Muscle of back (tissue), 11 donors: ENCODE data around the gene PPM1H. TPM values are rescaled to one million over a fixed set of nuclear protein-coding genes. Genes with fewer than 3 reads are reported as not detected.

Experiments
- DNase-seq, 3 donors: peaks; one replicate each; pipeline versions ENCODE4 v3.0.0 to v3.0.0-alpha.2; 2013
- polyA plus RNA-seq, 10 donors: library from polyadenylated mRNA; unstranded; fragments of 120-200 nt; gene quantifications; one replicate each; pipeline ENCODE4 v1.2.1, GENCODE V29; 2013; ENCODE audit not compliant: insufficient read length in 10 of 10

The PPM1H gene
- polyA plus RNA-seq, 10 donors, result 2.8 to 4.9 (median 3.5) TPM

- peak in 1 of 3 donors; percentile 57 for DNase-seq
Measured at GRCh38 chr12:62876938-62877548, 57.9 kb downstream of the PPM1H start.

GRCh38 chr12:62873826-62874448 lies 61.0 kb downstream of the PPM1H start:
- no peak for DNase-seq

GRCh38 chr12:62873116-62873825 lies 61.7 kb downstream of the PPM1H start:
- no peak for DNase-seq

DNA sequence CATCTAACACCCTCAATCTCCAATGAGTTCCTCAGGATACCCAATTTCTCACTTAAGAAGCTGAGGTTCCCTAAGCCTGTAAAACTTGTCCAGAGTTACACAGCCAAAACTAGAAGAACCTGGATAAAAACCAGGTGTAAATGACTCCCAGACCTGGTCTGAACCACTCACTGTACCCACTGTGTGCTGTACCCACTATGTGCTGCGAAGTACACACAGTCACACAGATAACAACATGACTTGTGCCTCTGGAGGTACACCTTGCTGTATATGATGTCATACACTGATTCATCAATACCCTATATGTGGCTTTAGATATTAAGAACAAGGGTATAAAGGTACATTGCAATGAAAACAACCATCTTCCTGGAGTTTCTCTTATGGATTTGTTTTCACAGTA lies 66.1 kb downstream of the PPM1H start:
- DNase-seq, result no peak

- peak in 1 of 3 donors; percentile 63 for DNase-seq
Measured at GRCh38 chr12:62866451-62867082, 68.4 kb downstream of the PPM1H start.

GRCh38 chr12:62865937-62866336 lies 69.0 kb downstream of the PPM1H start:
- DNase-seq, result no peak

- no peak for DNase-seq
Measured at GRCh38 chr12:62865065-62865464, 69.9 kb downstream of the PPM1H start.

- DNase-seq, result peak in 1 of 3 donors; percentile 34
Measured at GRCh38 chr12:62862259-62862881, 72.6 kb downstream of the PPM1H start.

GRCh38 chr12:62861586-62861985 lies 73.4 kb downstream of the PPM1H start:
- DNase-seq, result no peak

- no peak for DNase-seq
Measured at GRCh38 chr12:62860501-62861411, 74.2 kb downstream of the PPM1H start.

DNA sequence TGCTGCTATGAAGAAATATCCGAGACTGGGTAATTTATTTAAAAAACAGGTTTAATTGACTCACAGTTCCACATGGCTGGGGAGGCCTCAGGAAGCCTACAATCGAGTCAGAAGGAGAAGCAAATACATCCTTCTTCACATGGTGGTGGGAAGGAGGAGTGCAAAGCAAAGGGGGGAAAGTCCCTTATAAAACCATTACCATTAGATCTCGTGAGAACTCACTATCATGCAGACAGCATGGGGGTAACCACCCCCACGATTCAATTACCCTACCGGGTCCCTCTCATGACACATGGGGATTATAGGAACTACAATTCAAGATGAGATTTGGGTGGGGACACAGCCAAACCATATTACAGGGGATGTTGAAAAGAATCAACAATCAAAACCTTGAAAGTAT lies 74.9 kb downstream of the PPM1H start:
- no peak for DNase-seq

GRCh38 chr12:62859321-62859737 lies 75.6 kb downstream of the PPM1H start:
- DNase-seq, result no peak

DNA sequence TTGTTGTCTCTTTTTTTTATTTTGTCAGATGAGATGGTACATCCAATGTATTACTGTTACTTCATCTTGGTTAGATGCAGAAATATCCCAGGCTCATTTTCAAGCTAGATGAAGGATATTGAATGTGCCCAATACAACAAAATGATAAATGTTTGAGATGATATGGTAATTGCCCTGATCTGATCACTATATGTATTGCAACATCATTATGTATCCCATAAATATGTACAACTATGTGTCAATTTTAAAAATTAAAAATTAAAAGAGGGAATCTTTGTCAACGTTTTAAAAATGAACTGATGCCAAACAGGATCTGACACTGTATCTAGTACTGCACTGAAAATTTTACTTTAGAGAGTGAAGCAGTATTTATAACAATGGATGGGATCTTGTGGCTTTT lies 78.5 kb downstream of the PPM1H start:
- no peak for DNase-seq

DNA sequence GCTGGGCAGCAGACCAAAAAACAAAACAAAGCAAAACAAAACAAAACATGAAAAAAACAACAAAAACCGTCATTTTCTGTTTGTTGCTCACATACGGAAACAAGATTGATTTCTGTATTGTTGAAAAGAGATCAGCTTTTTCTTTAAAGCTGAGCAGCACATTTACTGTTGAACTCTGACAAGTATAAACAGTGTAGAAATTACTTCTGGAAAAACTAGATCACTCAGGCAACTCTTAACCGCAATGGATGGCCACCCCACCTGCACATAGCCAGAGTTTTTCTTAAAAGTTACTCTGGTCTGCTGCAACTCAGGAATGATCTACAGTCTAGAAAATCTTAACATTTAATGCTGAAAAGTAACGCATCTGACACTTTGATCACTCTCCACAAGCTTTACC lies 80.9 kb downstream of the PPM1H start:
- DNase-seq, result no peak

- no peak for DNase-seq
Measured at GRCh38 chr12:62849398-62849797, 85.6 kb downstream of the PPM1H start.

DNA sequence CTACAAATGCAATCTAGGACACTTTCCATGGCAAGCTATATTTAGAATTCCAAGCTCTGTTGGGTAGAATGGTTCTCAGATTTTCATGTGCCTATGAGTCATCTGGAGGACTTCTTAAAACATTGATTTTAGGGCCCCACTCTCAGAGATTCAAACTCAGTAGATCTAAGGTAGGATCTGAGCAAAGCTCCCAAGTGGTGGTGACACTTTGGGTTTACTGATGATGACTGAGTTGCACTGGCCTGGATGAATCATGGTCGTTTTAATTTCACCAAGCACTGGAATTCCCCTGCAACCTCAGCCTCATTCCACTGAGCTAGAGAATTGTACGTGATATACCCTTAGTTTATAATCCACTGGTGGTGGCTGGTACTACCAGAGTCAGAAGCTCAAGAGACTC lies 86.5 kb downstream of the PPM1H start:
- DNase-seq, result peak in 1 of 3 donors; percentile 68

GRCh38 chr12:62847709-62848108 lies 87.2 kb downstream of the PPM1H start:
- no peak for DNase-seq

DNA sequence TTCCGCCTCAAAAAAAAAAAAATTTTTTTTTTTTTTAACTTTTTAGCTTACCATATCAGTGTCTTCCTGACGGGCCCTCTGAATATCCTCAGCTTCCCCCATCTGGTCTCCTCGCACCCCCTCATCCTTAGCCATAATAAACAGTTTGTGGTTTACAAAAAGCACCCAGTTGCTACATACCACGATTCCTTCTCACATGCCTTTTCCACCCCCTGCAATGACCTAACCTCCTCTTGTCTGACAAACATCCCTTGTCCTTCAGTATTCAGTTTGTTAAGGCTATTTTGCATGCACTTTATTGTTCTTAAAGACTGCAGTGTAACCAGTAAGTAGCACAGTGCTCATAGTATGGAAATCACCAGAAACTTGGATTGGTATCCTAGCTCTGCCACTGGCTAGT lies 88.5 kb downstream of the PPM1H start:
- DNase-seq, result no peak

- DNase-seq, result no peak
Measured at GRCh38 chr12:62844915-62845314, 90.0 kb downstream of the PPM1H start.

GRCh38 chr12:62843716-62844115 lies 91.2 kb downstream of the PPM1H start:
- no peak for DNase-seq

DNA sequence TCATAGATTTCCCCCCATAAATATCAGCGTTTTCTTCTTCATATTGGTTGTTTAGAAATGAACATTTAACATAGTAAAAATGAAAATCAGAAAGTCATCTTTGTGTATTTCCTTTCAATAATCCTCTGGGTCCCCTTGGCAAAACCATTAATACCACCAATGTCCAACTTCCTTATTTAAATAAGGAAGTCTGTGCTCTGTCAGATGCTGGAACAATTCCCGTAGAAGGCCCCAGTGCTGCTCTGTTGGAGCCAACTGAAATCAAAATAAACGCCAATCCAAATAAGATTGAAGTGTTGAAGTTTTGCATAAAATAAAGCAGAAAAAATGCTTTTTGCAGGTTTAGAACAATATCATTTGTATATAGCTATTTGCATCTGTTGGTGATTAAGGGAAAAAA lies 93.1 kb downstream of the PPM1H start:
- peak in 2 of 3 donors; percentile 9 to 22 for DNase-seq
